RPMI7951 (cell line): ENCODE data around the gene NADK2. TPM values are rescaled to one million over a fixed set of nuclear protein-coding genes. Genes with fewer than 3 reads are reported as not detected.

Experiments used
- DNase-seq: peaks from one replicate; pipeline ENCODE4 v3.0.0-alpha.2; 2012; ENCODE audit warnings: low read depth
- total RNA-seq: library from RNA; depleted of rRNA; stranded (reverse); fragments of >200 nt; shearing (Covaris generic); gene quantifications from 2 replicates; pipeline ENCODE4 v1.2.3, GENCODE V29; 2014

The NADK2 gene
- total RNA-seq, 1 experiment from 2014 or later: 34.2 TPM

- no peak for DNase-seq
Observed at GRCh38 chr5:36250427-36250826, 8.7 kb upstream of the NADK2 start.

- no peak for DNase-seq
Observed at GRCh38 chr5:36246036-36246800, 4.5 kb upstream of the NADK2 start.

DNA sequence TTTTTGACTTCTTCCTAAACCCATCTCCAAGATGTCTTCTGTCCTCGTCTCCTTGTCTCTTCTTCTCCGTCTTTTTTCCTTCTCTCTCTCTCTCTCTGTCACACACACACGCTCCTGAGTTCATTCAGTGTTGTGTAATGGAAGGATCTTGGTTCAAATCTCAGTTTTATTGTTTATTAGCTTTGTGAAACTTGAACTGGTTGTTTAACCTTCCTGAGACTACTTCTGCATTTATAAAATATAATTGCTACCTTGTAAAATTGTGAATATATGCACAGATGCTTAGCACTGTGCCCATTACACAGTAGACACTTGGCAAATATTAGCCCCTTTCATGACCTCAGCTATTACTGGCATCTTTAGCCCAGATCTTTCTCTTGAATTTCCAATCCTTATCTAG is 2.4 kb upstream of the NADK2 start:
- DNase-seq: no peak

GRCh38 chr5:36243653-36244052 is 1.9 kb upstream of the NADK2 start:
- no peak for DNase-seq

GRCh38 chr5:36242534-36243485 is 1.1 kb upstream of the NADK2 start:
- no peak for DNase-seq

DNA sequence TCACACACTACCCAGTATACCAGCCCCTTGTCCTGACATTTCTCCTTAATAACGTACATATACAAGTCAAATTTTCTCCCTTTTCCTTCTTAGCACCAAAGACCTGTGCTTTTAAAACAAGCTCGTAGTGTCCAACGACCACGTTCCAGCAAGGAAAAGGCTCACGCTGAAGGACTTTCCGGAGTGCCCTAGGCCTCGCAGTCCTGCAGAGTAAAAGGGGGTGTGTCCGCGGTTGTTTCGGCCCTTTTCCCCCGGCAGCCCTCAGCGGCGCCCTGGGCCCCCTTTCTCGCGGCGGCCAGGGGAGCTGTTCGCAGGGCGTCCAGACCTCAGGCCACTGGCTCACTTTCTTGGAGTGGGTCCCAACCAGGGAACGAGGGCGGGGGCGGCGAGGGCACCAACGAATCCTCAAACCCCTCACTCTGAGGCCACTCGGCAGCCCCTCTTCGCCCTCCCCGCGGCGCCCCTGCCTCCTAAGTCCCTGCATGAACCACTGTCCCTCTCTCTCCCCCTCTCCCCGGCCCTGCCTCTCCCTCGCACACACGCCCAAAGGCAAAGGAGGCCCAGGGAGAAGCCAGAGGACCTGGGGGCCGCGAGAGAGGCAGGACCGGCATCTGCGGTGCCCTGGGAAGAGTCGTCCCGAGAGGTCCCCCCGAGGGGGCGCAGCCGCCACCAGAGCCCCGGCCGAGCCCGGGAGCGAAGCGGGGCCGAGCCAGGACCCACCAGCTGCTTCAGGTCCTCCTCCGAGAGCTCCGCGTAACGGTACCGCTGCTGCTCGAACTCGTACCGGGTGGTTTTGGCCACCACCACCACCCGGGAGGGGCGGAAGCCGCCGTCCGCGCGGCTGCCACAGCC is 720 bp downstream of the NADK2 start:
- DNase-seq: peak; percentile 72

DNA sequence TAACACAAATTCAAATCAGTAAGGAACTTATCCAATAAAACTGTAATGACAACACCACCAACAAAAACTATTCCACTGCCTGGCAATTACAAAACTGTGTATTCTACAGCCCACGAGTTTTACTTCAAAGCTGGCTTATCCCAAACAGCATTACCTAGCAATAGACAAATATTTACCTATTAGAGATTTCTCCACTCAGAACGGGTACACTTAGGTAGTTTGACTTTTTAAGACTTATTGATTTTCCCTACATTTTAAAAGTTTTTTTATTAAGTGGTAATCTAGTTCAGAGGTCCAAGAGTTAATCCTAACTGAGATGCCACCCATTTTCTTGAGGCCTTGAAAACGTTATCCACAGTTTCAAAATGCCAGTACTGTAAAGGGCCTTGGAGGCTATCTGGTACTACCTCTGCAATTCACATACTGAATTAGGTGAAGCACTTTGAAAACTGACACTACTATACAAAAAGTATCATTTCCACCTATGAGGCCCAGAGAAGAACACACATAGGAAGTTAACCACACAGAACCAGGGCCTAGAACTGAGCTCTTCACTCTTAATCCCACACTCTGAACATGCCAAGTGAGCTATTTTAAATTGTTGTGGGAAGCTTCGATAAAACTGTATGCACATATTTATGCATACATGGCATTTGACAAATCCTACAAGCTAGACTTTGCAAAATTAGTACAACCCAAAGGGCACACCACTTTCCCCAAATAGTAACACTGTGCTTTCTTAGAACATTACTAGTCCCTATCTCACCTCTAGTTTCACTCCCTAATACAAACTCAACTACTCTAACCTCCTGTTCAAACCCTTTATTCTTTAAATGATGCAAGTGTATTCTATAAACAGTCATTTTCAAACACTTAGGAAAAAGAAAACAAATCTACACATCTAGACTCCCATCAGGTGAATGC is 2.1 kb downstream of the NADK2 start:
- DNase-seq: no peak

DNA sequence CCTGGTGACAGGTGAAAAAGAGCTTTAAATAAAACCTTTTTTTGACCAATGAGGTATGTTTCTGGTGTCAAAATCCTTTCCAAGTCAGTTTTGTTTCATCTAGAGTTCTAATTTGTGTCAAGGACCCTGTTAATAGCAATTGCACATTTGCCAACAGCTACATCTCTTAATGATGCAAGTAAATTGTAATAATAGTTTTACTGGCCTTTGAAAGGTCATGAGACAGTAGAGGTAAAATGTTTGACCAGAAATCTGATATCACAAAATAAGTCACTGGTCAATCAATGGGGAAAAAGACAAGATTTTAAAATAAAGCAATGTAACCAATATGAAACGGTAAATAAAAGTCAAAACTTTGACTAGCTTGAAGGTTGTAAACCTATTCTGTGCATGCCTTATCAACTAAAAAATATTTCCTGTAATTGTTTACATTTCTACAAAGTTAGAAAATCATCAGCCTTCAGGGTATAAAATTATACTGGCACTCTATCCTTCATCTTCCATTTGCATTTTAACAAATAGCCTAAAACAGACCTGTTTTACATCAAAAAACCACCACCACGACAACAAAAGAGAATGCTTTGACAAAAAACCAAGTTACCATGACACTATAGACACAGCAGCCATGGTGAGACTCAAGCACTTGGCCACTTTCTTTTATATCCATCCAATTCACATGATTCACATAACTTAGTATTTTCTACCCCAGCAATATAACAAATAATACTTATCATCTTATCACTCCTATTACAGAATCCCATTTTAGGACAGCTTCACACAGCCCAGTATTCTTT is 3.0 kb downstream of the NADK2 start:
- no peak for DNase-seq

DNA sequence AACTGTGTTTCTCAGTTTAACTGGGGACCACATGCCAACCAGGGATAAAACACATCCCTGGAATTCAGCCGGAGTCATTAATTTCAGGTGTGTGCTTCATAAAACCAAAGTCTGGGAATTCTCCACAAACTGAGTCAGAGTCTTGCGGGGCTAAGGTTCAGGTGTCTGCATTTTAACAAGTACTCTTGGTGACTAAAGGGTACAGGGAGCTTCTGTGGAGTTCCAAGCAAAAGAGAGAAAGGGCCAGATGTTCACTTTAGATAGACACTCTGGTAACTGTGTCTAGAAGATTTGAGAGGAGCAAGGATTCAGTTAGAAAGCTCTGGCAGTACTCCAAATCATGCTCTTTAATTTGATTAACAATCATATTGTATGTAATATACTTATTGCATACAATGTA is 4.0 kb downstream of the NADK2 start:
- DNase-seq: no peak

GRCh38 chr5:36236801-36237200 is 4.9 kb downstream of the NADK2 start:
- DNase-seq: no peak

- no peak for DNase-seq
Observed at GRCh38 chr5:36232533-36232932, 9.2 kb downstream of the NADK2 start.

GRCh38 chr5:36230151-36230790 is 11.5 kb downstream of the NADK2 start:
- DNase-seq: no peak

DNA sequence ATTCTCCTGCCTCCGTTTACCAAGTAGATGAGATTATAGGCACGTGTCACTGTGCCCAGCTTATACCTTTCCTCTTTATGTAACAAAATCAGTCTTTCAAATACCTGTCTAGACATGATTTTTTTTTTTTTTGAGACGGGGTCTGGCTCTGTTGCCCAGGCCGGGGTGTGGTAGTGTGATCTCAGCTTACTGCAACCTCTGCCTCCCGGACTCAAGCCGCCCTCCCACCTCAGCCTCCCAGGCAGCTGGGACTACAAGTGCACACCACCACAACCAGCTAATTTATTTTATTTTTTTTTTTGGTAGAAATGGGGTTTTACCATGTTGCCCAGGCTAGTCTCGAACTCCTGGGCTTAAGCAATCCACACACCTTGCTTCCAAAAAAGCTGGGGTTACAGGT is 13.2 kb downstream of the NADK2 start:
- no peak for DNase-seq

- no peak for DNase-seq
Observed at GRCh38 chr5:36227046-36227445, 14.7 kb downstream of the NADK2 start.

GRCh38 chr5:36222620-36223019 is 19.1 kb downstream of the NADK2 start:
- no peak for DNase-seq

DNA sequence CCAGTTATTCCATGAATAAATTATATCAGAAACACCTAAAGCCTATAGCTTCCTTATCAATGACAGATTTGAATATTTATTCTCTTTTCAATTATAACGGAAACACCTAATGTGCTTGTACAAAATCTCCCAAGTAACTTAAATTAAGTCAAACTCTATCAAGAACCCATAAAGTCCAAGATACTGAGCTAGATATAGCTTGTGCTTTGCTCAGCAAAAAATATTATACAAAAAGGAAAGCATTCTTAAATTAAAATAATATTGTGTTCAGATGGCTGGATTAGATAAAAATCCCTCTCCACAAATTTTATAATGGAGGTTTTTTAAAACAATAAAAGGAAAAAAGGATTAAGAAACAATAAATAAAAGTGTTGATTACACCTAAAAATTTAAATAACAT is 23.7 kb downstream of the NADK2 start:
- no peak for DNase-seq

DNA sequence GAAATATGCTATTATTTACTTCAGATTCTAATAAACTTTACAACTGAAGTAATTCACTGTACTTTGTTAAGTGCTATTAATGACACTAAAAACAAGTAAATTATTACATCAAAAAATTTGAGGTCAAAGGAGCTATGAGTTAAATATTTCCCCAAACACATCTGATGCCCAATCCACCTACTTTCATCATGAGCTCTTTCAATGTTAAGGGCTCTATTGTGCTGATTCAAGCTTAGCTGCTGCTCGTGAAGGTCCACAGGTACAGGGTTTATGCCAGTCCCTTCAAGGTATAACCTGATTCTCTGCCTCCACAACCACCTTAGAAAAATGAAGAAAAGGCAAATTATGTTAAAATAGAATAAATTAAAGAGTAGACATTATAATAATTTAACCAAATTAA is 24.2 kb downstream of the NADK2 start:
- no peak for DNase-seq

DNA sequence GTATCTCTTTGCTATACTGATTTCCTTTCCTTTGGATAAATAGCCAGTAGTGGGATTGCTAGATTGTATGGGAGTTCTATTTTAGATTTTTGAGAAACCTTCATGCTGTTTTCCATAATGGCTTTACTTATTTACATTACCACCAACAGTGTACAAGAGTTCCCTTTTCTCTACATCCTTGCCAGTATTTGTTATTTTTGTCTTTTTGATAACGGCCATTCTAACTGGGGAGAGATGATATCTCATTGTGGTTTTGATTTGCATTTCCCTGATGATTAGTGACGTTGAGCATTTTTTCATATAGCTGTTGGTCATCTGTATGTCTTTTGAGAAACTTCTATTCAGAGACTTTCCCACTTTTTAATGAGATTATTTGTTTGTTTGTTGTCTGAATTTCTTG is 25.8 kb downstream of the NADK2 start:
- DNase-seq: no peak

GRCh38 chr5:36214436-36214835 is 27.3 kb downstream of the NADK2 start:
- DNase-seq: no peak

GRCh38 chr5:36209664-36210063 is 32.1 kb downstream of the NADK2 start:
- peak; percentile 4 for DNase-seq
